Astrocyte (in vitro differentiated cells and primary cell): ENCODE results near the gene OMD. TPM values are rescaled to one million over a fixed set of nuclear protein-coding genes. Genes with fewer than 3 reads are reported as not detected.

Experiments used
- DNase-seq: peaks from one replicate; pipeline ENCODE4 v3.0.0-alpha.2; 2010; ENCODE audit warnings: low read depth
- FAIRE-seq: peaks from 2 replicates; lab custom pipeline; 2011; peaks lifted over from hg19 to GRCh38; lab: Jason Lieb, UNC
- H2AFZ ChIP-seq: 2 replicates; pipeline ENCODE4 v1.6.0; 2012; ENCODE audit warnings: low read depth, low read length, inconsistent platforms
- H3K27ac ChIP-seq: 2 replicates; pipeline ENCODE4 v1.5.1; 2011; ENCODE audit warnings: low read depth, low read length, inconsistent platforms
- H3K27me3 ChIP-seq: 2 replicates; pipeline ENCODE4 v1.6.0; 2011; ENCODE audit warnings: low read length, inconsistent platforms; ENCODE audit not compliant: insufficient read depth
- H3K36me3 ChIP-seq: 2 replicates; pipeline ENCODE4 v1.5.1; 2011; ENCODE audit warnings: low read length, inconsistent platforms; ENCODE audit not compliant: insufficient read depth
- H3K4me1 ChIP-seq: 2 replicates; pipeline ENCODE4 v1.5.1; 2011; ENCODE audit warnings: low read length, inconsistent platforms; ENCODE audit not compliant: insufficient read depth
- H3K4me2 ChIP-seq: 2 replicates; pipeline ENCODE4 v1.6.0; 2012; ENCODE audit warnings: low read length, inconsistent platforms
- H3K4me3 ChIP-seq: 2 replicates; pipeline ENCODE4 v1.5.1; 2011; ENCODE audit warnings: low read depth, mild to moderate bottlenecking, low read length, inconsistent platforms; ENCODE audit not compliant: insufficient read depth
- H3K79me2 ChIP-seq: 2 replicates; pipeline ENCODE4 v1.6.0; 2012; ENCODE audit warnings: mild to moderate bottlenecking, low read length, inconsistent platforms; ENCODE audit not compliant: insufficient read depth
- H3K9ac ChIP-seq: 2 replicates; pipeline ENCODE4 v1.6.0; 2012; ENCODE audit warnings: mild to moderate bottlenecking, low read length, inconsistent platforms
- H3K9me3 ChIP-seq: 2 replicates; pipeline ENCODE4 v1.5.1; 2012; ENCODE audit warnings: low read depth, mild to moderate bottlenecking, low read length, inconsistent platforms; ENCODE audit not compliant: insufficient read depth
- H4K20me1 ChIP-seq: 2 replicates; pipeline ENCODE4 v1.6.0; 2012; ENCODE audit warnings: low read length, inconsistent platforms; ENCODE audit not compliant: insufficient read depth
- H3K27ac Mint-ChIP-seq: one replicate; pipeline ENCODE4 v1.8.0; 2021; ENCODE audit warnings: mild to moderate bottlenecking, mixed read lengths; ENCODE audit not compliant: unreplicated experiment
- H3K27me3 Mint-ChIP-seq: one replicate; pipeline ENCODE4 v1.8.0; 2021; ENCODE audit warnings: low read depth, mixed read lengths; ENCODE audit not compliant: unreplicated experiment
- H3K36me3 Mint-ChIP-seq: one replicate; pipeline ENCODE4 v1.8.0; 2021; ENCODE audit warnings: low read depth, mixed read lengths; ENCODE audit not compliant: unreplicated experiment
- H3K4me1 Mint-ChIP-seq: one replicate; pipeline ENCODE4 v1.8.0; 2021; ENCODE audit warnings: low read depth, mixed read lengths; ENCODE audit not compliant: unreplicated experiment
- H3K4me3 Mint-ChIP-seq: one replicate; pipeline ENCODE4 v1.8.0; 2021; ENCODE audit warnings: mild to moderate bottlenecking, moderate library complexity, mixed read lengths; ENCODE audit not compliant: unreplicated experiment
- H3K9me3 Mint-ChIP-seq: one replicate; pipeline ENCODE4 v1.8.0; 2021; ENCODE audit warnings: mild to moderate bottlenecking, mixed read lengths; ENCODE audit not compliant: unreplicated experiment
- EZH2 ChIP-seq: IDR thresholded peaks from 2 replicates; pipeline ENCODE4 v1.6.1; 2012; ENCODE audit warnings: mild to moderate bottlenecking, low read length, inconsistent platforms; ENCODE audit not compliant: insufficient read depth
- total RNA-seq: library from RNA; stranded (reverse); gene quantifications from 2 replicates; pipeline ENCODE4 v1.2.1, GENCODE V29; 2021
- TF ChIP-seq, protein P1 (sequence below): IDR thresholded peaks from 2 replicates; pipeline ENCODE4 v1.5.1; 2011; ENCODE audit warnings: low read depth, mild to moderate bottlenecking, inconsistent platforms, low read length, moderate library complexity; ENCODE audit not compliant: insufficient read depth

Gene OMD
- total RNA-seq, 1 donor from 2014 or later = not detected

DNA sequence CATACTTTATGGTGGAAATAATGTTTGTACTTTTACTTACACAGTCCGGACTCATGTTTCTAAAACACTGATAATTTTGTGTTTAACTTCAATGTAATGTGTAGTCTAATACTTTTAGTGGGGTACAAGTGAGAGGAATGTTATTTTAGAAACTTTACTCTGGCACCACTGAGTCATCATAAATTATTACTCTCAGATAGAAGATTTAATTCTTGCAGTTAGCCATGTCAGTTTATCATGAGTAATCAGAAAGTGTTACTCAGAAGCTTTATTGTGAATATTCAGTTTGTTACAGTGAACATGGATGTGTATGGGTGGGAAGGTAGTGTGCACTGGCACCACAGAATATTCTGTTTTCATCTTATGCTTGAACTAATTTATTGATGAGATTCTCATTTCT lies 39.9 kb downstream of the OMD start:
- Histone ChIP-seq H4K20me1 (no peaks in the 10 kb centered on the region), H3K27ac (peak overlapping the region; percentile 41), H3K79me2 (no peaks in the 10 kb centered on the region), H3K9ac (peak overlapping the region; percentile 8), H3K4me3 (no peak overlapping the region), H3K9me3 (no peaks in the 10 kb centered on the region), H3K4me1 (peaks cover 17% of the 10 kb centered on the region), H2AFZ (no peak overlapping the region), H3K36me3 (no peaks in the 10 kb centered on the region), H3K4me2 (peak overlapping the region; percentile 32), H3K27me3 (no peaks in the 10 kb centered on the region)
- FAIRE-seq = peak; percentile 90
- TF ChIP-seq EZH2 = no peak
- TF ChIP-seq, protein P1, sequence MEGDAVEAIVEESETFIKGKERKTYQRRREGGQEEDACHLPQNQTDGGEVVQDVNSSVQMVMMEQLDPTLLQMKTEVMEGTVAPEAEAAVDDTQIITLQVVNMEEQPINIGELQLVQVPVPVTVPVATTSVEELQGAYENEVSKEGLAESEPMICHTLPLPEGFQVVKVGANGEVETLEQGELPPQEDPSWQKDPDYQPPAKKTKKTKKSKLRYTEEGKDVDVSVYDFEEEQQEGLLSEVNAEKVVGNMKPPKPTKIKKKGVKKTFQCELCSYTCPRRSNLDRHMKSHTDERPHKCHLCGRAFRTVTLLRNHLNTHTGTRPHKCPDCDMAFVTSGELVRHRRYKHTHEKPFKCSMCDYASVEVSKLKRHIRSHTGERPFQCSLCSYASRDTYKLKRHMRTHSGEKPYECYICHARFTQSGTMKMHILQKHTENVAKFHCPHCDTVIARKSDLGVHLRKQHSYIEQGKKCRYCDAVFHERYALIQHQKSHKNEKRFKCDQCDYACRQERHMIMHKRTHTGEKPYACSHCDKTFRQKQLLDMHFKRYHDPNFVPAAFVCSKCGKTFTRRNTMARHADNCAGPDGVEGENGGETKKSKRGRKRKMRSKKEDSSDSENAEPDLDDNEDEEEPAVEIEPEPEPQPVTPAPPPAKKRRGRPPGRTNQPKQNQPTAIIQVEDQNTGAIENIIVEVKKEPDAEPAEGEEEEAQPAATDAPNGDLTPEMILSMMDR = no peak
- Mint-ChIP-seq H3K27ac (no peak overlapping the region), H3K9me3 (no peaks in the 10 kb centered on the region), H3K36me3 (no peaks in the 10 kb centered on the region), H3K4me3 (no peak overlapping the region), H3K27me3 (no peaks in the 10 kb centered on the region), H3K4me1 (peaks cover 1% of the 10 kb centered on the region)
- DNase-seq = peak; percentile 75

DNA sequence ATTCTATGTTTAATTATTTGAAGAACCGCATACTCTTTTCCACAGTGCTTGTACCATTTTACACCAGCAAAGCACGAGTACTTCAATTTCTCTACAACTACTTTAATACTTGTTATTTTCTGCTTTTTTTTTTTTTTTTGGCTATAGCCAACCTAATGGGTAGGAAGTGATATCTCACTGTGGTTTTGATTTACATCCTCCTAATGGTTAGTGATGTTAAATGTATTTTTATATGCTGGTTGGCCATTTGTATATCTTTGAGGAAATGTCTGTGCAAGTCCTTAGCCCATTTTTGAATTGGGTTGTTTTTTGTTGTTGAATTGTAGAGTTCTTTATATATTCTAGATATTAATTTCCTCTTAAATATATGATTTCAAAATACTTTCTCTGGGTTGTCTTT lies 42.5 kb downstream of the OMD start:
- H3K4me1 Mint-ChIP-seq = peaks cover 8% of the 10 kb centered on the region

DNA sequence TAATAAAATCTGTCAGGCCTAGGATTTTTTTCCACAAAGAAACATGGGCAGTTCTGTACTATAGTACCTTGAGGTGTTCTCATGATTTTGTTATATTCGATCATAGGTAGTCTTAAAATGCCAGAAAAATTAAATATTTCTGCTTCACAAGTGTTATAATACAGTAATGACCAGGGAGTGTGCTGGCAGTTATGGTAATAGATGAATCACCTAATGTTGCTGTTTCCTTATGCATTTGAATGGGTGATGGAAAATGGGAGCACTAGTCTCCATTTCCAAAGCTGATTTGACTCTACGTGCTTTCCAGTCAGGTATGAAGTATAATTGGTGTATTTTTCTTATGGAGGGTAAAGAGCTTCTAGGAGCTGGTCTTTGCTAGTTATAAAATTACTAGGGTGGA lies 43.7 kb downstream of the OMD start:
- no peak overlapping the region for H3K9ac ChIP-seq
- H4K20me1 ChIP-seq = no peaks in the 10 kb centered on the region
- no peak for FAIRE-seq
- no peak overlapping the region for H2AFZ ChIP-seq
- peaks cover 24% of the 10 kb centered on the region for H3K4me1 ChIP-seq
- Mint-ChIP-seq H3K27ac (no peak overlapping the region), H3K27me3 (no peaks in the 10 kb centered on the region), H3K4me1 (peaks cover 8% of the 10 kb centered on the region), H3K36me3 (no peaks in the 10 kb centered on the region), H3K9me3 (no peaks in the 10 kb centered on the region), H3K4me3 (no peak overlapping the region)
- H3K79me2 ChIP-seq = no peaks in the 10 kb centered on the region
- DNase-seq = no peak
- no peaks in the 10 kb centered on the region for H3K27me3 ChIP-seq
- H3K9me3 ChIP-seq = no peaks in the 10 kb centered on the region
- no peaks in the 10 kb centered on the region for H3K36me3 ChIP-seq
- no peak overlapping the region for H3K4me2 ChIP-seq
- TF ChIP-seq, protein P1 = no peak
- TF ChIP-seq EZH2 = no peak
- H3K27ac ChIP-seq = no peak overlapping the region
- no peak overlapping the region for H3K4me3 ChIP-seq

More for the DNA sequence above, 42.5 kb downstream of the OMD start:
- H3K9ac ChIP-seq = no peak overlapping the region
- H3K4me3 ChIP-seq = no peak overlapping the region
- H3K4me3 Mint-ChIP-seq = no peak overlapping the region
- H3K4me1 ChIP-seq = peaks cover 24% of the 10 kb centered on the region
- no peaks in the 10 kb centered on the region for H3K79me2 ChIP-seq
- H3K27me3 ChIP-seq = no peaks in the 10 kb centered on the region
- FAIRE-seq = no peak
- TF ChIP-seq, protein P1 = no peak
- TF ChIP-seq EZH2 = no peak
- no peak overlapping the region for H2AFZ ChIP-seq
- H3K36me3 ChIP-seq = no peaks in the 10 kb centered on the region
- no peak overlapping the region for H3K4me2 ChIP-seq
- no peaks in the 10 kb centered on the region for H4K20me1 ChIP-seq
- H3K9me3 Mint-ChIP-seq = no peaks in the 10 kb centered on the region
- H3K27me3 Mint-ChIP-seq = no peaks in the 10 kb centered on the region
- H3K9me3 ChIP-seq = no peaks in the 10 kb centered on the region
- H3K27ac Mint-ChIP-seq = no peak overlapping the region
- no peaks in the 10 kb centered on the region for H3K36me3 Mint-ChIP-seq
- no peak overlapping the region for H3K27ac ChIP-seq
- no peak for DNase-seq
